ENCODE measurements around the gene EML5.

EML5 gene

GRCh38 chr14:88746052-88746451 is 46.7 kb downstream of the EML5 start:
- no peak for TF ChIP-seq CTCF (IDR thresholded peaks at IDR 0.05; ENCODE audit: low read depth, low read length)
- DNase-seq (ENCODE audit: low read depth in 2 of 2), result peak in 1 of 2 donors; percentile 5
- no peak overlapping the region for H3K4me3 ChIP-seq (replicated peaks in 1 of 2; ENCODE audit: low read depth in 2 of 2, low read length in 2 of 2)

- H3K4me3 ChIP-seq (replicated peaks in 1 of 2; ENCODE audit: low read depth in 2 of 2, low read length in 2 of 2), result no peak overlapping the region
- no peak for TF ChIP-seq CTCF (IDR thresholded peaks at IDR 0.05; ENCODE audit: low read depth, low read length)
- DNase-seq (ENCODE audit: low read depth in 2 of 2), result no peak
Measured at GRCh38 chr14:88737245-88737644, 55.5 kb downstream of the EML5 start.

- no peak overlapping the region for H3K4me3 ChIP-seq (replicated peaks in 1 of 2; ENCODE audit: low read depth in 2 of 2, low read length in 2 of 2)
- TF ChIP-seq CTCF (IDR thresholded peaks at IDR 0.05; ENCODE audit: low read depth, low read length), result no peak
- DNase-seq (ENCODE audit: low read depth in 2 of 2), result no peak
Measured at GRCh38 chr14:88733121-88733520, 59.6 kb downstream of the EML5 start.

- peak; percentile 38 for TF ChIP-seq CTCF (IDR thresholded peaks at IDR 0.05; ENCODE audit: low read depth, low read length)
- H3K4me3 ChIP-seq (replicated peaks in 1 of 2; ENCODE audit: low read depth in 2 of 2, low read length in 2 of 2), result no peak overlapping the region
- peak in 1 of 2 donors; percentile 2 for DNase-seq (ENCODE audit: low read depth in 2 of 2)
Measured at GRCh38 chr14:88729159-88729558, 63.6 kb downstream of the EML5 start.

- no peak overlapping the region for H3K4me3 ChIP-seq (replicated peaks in 1 of 2; ENCODE audit: low read depth in 2 of 2, low read length in 2 of 2)
- no peak for TF ChIP-seq CTCF (IDR thresholded peaks at IDR 0.05; ENCODE audit: low read depth, low read length)
- DNase-seq (ENCODE audit: low read depth in 2 of 2), result no peak
Measured at GRCh38 chr14:88727057-88727456, 65.7 kb downstream of the EML5 start.

- no peak for TF ChIP-seq CTCF (IDR thresholded peaks at IDR 0.05; ENCODE audit: low read depth, low read length)
- DNase-seq (ENCODE audit: low read depth in 2 of 2), result no peak
- H3K4me3 ChIP-seq (replicated peaks in 1 of 2; ENCODE audit: low read depth in 2 of 2, low read length in 2 of 2), result no peak overlapping the region
Measured at GRCh38 chr14:88710709-88711108, 82.0 kb downstream of the EML5 start.

GRCh38 chr14:88707088-88707487 is 85.7 kb downstream of the EML5 start:
- TF ChIP-seq CTCF (IDR thresholded peaks at IDR 0.05; ENCODE audit: low read depth, low read length), result no peak
- no peak for DNase-seq (ENCODE audit: low read depth in 2 of 2)
- no peak overlapping the region for H3K4me3 ChIP-seq (replicated peaks in 1 of 2; ENCODE audit: low read depth in 2 of 2, low read length in 2 of 2)
